GM12878 (cell line): Measurements from ENCODE around the gene SLC27A5. TPM values are rescaled to one million over a fixed set of nuclear protein-coding genes. Genes with fewer than 3 reads are reported as not detected.

Source experiments
- ASH2L ChIP-seq: fragments of 300-600, 200-600 bp; sonication (generic); IDR thresholded peaks from 2 replicates; pipeline ENCODE4 v1.6.1; 2017; ENCODE audit warnings: low read depth, mild to moderate bottlenecking, borderline replicate concordance
- BCL11A ChIP-seq: IDR thresholded peaks from 2 replicates; pipeline ENCODE4 v1.6.1; 2011; ENCODE audit warnings: low read depth, low read length
- CBX5 ChIP-seq: sonication (generic); IDR thresholded peaks from 2 replicates; pipeline ENCODE4 v1.6.1; 2016; ENCODE audit warnings: low read depth, moderate library complexity, mild to moderate bottlenecking, inconsistent platforms
- ETV6 ChIP-seq, 2 experiments: fragments of 450-650 bp in 1 of 2; IDR thresholded peaks in 1 of 2; conservative IDR thresholded peaks in 1 of 2; 2 replicates each; pipeline ENCODE4 v1.6.1; 2014; ENCODE audit warnings: antibody characterized with exemption in 1 of 2, borderline replicate concordance in 1 of 2, low read depth in 1 of 2, mild to moderate bottlenecking in 1 of 2, moderate library complexity in 1 of 2
- FOS ChIP-seq: IDR thresholded peaks from 3 replicates; pipeline ENCODE4 v1.6.1; 2011; ENCODE audit warnings: borderline replicate concordance; ENCODE audit not compliant: insufficient read length; ENCODE audit errors: extremely low read depth
- FOXM1 ChIP-seq: IDR thresholded peaks from 2 replicates; pipeline ENCODE4 v1.6.1; 2012; ENCODE audit warnings: low read depth, mild to moderate bottlenecking, inconsistent platforms, low read length, moderate library complexity
- GABPA ChIP-seq: IDR thresholded peaks from 2 replicates; pipeline ENCODE4 v1.6.1; 2014; ENCODE audit warnings: antibody characterized with exemption, low read depth, mild to moderate bottlenecking, inconsistent platforms
- GATAD2B ChIP-seq: fragments of 450-650 bp; conservative IDR thresholded peaks from 2 replicates; pipeline ENCODE4 v1.6.1; 2017; ENCODE audit warnings: low read depth, mild to moderate bottlenecking, moderate library complexity
- JUNB ChIP-seq: IDR thresholded peaks from 2 replicates; pipeline ENCODE4 v1.6.1; 2016; ENCODE audit warnings: antibody characterized with exemption, mild to moderate bottlenecking
- KAT2A ChIP-seq: conservative IDR thresholded peaks from 2 replicates; pipeline ENCODE4 v1.6.1; 2011; ENCODE audit warnings: low read depth, low read length; ENCODE audit not compliant: control insufficient read depth
- MEF2B ChIP-seq: fragments of 450-650 bp; IDR thresholded peaks from 2 replicates; pipeline ENCODE4 v1.6.1; 2018; ENCODE audit warnings: mild to moderate bottlenecking, moderate library complexity; ENCODE audit not compliant: partially characterized antibody, poor library complexity, severe bottlenecking
- NFYB ChIP-seq: IDR thresholded peaks from 2 replicates; pipeline ENCODE4 v1.6.1; 2011; ENCODE audit warnings: low read depth, mild to moderate bottlenecking, low read length, improper control_type of control experiment, moderate library complexity; ENCODE audit not compliant: insufficient read depth
- NR2F1 ChIP-seq: fragments of 450-650 bp; conservative IDR thresholded peaks from 2 replicates; pipeline ENCODE4 v1.6.1; 2017; ENCODE audit warnings: mild to moderate bottlenecking
- POLR2AphosphoS2 ChIP-seq: IDR thresholded peaks from 2 replicates; pipeline ENCODE4 v1.6.1; 2011; ENCODE audit warnings: low read depth, mild to moderate bottlenecking, low read length, improper control_type of control experiment, moderate library complexity
- RB1 ChIP-seq: fragments of 450-650 bp; formaldehyde crosslinking; IDR thresholded peaks from 2 replicates; pipeline ENCODE4 v1.6.1; 2017; ENCODE audit warnings: mild to moderate bottlenecking, borderline replicate concordance
- RFX5 ChIP-seq: IDR thresholded peaks from 2 replicates; pipeline ENCODE4 v1.6.1; 2011; ENCODE audit warnings: low read depth, low read length, improper control_type of control experiment
- SMAD5 ChIP-seq: IDR thresholded peaks from 2 replicates; pipeline ENCODE4 v1.6.1; 2016; ENCODE audit warnings: antibody characterized with exemption, low read depth
- SP1 ChIP-seq: IDR thresholded peaks from one replicate; pipeline ENCODE4 v1.6.1; 2011; ENCODE audit warnings: low read depth, low read length
- SREBF1 ChIP-seq: IDR thresholded peaks from 2 replicates; pipeline ENCODE4 v1.6.1; 2012; ENCODE audit warnings: mild to moderate bottlenecking, low read length
- TBL1XR1 ChIP-seq: IDR thresholded peaks from 2 replicates; pipeline ENCODE4 v1.6.1; 2012; ENCODE audit warnings: low read depth, low read length, improper control_type of control experiment
- TCF3 ChIP-seq: IDR thresholded peaks from 2 replicates; pipeline ENCODE4 v1.6.1; 2012; ENCODE audit warnings: low read depth, mild to moderate bottlenecking, low read length, borderline replicate concordance; ENCODE audit not compliant: insufficient read depth
- TCF7 ChIP-seq: IDR thresholded peaks from 2 replicates; pipeline ENCODE4 v1.6.1; 2014; ENCODE audit warnings: antibody characterized with exemption, borderline replicate concordance
- YY1 ChIP-seq: IDR thresholded peaks from 2 replicates; pipeline ENCODE4 v1.6.1; 2011; ENCODE audit warnings: low read depth, mild to moderate bottlenecking, low read length
- ZNF24 ChIP-seq: fragments of 450-650 bp; IDR thresholded peaks from 2 replicates; pipeline ENCODE4 v1.6.1; 2017; ENCODE audit warnings: antibody characterized with exemption, mild to moderate bottlenecking
- polyA plus RNA-seq, 11 experiments: library from polyadenylated mRNA; depleted of rRNA in 4 of 11; unstranded in 6 of 11; stranded (reverse) in 5 of 11; fragments of >200 nt; fragmentation: Nextera tagmentation in 4 of 11; fragmentation: Illumina TruSeq in 1 of 11; extraction: Ambion mirVana in 4 of 11; extraction: Trizol in 1 of 11; gene quantifications; 1 replicate in 1 of 11; 2 replicates in 10 of 11; pipeline versions ENCODE4 v1.2.1 to v1.2.3, GENCODE V29; 2011 to 2016; ENCODE audit warnings: inconsistent platforms in 2 of 11, missing spikeins in 2 of 11, low read depth in 1 of 11
- total RNA-seq, 4 experiments: library from RNA; depleted of rRNA in 3 of 4; stranded (reverse); fragments of >200 nt in 3 of 4; fragmentation: Illumina TruSeq in 1 of 4; extraction: Trizol in 1 of 4; gene quantifications; 2 replicates each; pipeline versions ENCODE4 v1.2.1 to v1.2.3, GENCODE V29; 2013 to 2021
- TF ChIP-seq, protein P1 (sequence below): fragments of 450-650 bp; IDR thresholded peaks from 2 replicates; pipeline ENCODE4 v1.6.1; 2018; ENCODE audit warnings: borderline replicate concordance, mild to moderate bottlenecking; ENCODE audit not compliant: partially characterized antibody
- TF ChIP-seq, protein P2 (sequence below): IDR thresholded peaks from 2 replicates; pipeline ENCODE4 v1.6.1; 2011; ENCODE audit warnings: low read depth, mild to moderate bottlenecking, low read length, moderate library complexity, borderline replicate concordance; ENCODE audit errors: extremely low read depth
- TF ChIP-seq, protein P3 (sequence below): IDR thresholded peaks from 2 replicates; pipeline ENCODE4 v1.6.1; 2011; ENCODE audit warnings: borderline replicate concordance, low read depth, mild to moderate bottlenecking, moderate library complexity, low read length; ENCODE audit not compliant: insufficient read depth, poor library complexity, severe bottlenecking

The SLC27A5 gene
- total and polyA plus RNA-seq, 10 of the 15 experiments (the other 5 are each of a cell fraction or from before 2014, with no cell fraction given) = 21.2 to 127 (median 31.8) TPM

DNA sequence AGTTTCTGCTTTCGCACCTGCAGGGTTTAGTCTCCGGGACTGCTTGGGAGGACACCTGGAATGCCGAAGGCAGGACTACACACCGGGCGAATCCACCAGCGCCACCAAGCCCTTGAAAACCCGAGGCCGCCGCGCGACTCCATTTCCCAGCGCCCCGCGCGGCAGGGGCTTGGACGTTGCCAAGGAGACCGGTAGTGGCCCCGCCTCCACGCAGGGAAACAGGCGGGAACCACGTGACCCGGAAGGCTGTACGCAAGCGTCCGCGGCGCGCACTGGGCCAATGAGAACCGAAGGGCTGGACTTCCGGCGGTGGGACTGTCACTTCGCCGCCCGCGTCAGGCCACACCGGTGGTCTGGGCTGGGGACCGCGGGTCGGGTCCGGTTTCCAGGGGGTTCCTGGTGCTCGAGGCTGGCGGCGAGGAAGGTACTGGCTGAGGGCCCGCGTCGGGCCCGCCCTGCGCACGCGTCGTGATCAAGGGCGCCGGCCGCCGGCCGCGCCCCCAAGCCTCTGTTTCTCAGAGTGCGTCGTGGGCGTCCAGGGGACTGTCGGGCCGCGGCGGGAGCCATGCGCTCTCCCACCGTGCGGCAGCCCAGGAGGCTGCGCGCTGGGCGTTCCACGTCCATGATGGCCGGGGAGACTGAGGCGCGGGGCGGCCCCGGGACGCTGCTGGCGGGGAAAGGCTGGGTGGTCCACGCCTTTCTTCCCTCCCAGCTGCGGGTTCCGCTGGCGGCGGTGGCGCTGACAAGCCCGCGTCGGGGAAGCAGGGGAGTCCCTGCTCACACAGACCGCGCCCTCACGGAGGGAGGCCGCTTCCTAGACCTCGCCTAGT is 44.8 kb downstream of the SLC27A5 start, which contains the start of gene ZNF324 (continued):
- peak; percentile 82 for TF ChIP-seq GABPA
- TF ChIP-seq NFYB = peak; percentile 93
- no peak; the same call in 1 of the 2 replicates for TF ChIP-seq SREBF1
- no peak for TF ChIP-seq FOXM1
- peak; percentile 67; the same call in 1 of the 2 replicates for TF ChIP-seq SMAD5
- TF ChIP-seq NR2F1 = no peak; the same call in 1 of the 2 replicates
- no peak for TF ChIP-seq JUNB
- TF ChIP-seq SP1 = peak; percentile 69
- TF ChIP-seq FOS = no peak
- no peak for TF ChIP-seq CBX5
- no peak for TF ChIP-seq BCL11A
- no peak for TF ChIP-seq KAT2A
- no peak for TF ChIP-seq TCF7
- TF ChIP-seq MEF2B = peak; percentile 39
- TF ChIP-seq RB1 = peak; percentile 89; the same call in 1 of the 2 replicates
- TF ChIP-seq, protein P1, sequence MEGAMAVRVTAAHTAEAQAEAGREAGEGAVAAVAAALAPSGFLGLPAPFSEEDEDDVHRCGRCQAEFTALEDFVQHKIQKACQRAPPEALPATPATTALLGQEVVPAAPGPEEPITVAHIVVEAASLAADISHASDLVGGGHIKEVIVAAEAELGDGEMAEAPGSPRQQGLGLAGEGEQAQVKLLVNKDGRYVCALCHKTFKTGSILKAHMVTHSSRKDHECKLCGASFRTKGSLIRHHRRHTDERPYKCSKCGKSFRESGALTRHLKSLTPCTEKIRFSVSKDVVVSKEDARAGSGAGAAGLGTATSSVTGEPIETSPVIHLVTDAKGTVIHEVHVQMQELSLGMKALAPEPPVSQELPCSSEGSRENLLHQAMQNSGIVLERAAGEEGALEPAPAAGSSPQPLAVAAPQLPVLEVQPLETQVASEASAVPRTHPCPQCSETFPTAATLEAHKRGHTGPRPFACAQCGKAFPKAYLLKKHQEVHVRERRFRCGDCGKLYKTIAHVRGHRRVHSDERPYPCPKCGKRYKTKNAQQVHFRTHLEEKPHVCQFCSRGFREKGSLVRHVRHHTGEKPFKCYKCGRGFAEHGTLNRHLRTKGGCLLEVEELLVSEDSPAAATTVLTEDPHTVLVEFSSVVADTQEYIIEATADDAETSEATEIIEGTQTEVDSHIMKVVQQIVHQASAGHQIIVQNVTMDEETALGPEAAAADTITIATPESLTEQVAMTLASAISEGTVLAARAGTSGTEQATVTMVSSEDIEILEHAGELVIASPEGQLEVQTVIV = peak; percentile 71
- TF ChIP-seq ETV6 (conservative IDR thresholded peaks at IDR 0.05 in 1 of 2, IDR thresholded peaks at IDR 0.05 in 1 of 2; ENCODE audit: borderline replicate concordance in 1 of 2, low read depth in 1 of 2) = no peak
- TF ChIP-seq ZNF24 = no peak
- 0 out of 2 replicates have a peak, but pooled peaks have one; percentile 57 for TF ChIP-seq TBL1XR1
- 0 out of 2 replicates have a peak, but pooled peaks have one; percentile 7 for TF ChIP-seq TCF3
- TF ChIP-seq, protein P2, sequence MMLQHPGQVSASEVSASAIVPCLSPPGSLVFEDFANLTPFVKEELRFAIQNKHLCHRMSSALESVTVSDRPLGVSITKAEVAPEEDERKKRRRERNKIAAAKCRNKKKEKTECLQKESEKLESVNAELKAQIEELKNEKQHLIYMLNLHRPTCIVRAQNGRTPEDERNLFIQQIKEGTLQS = peak; percentile 83; the same call in 1 of the 2 replicates
- TF ChIP-seq YY1 = peak; percentile 75; the same call in 1 of the 2 replicates
- no peak for TF ChIP-seq ASH2L
- peak; percentile 78; the same call in 1 of the 2 replicates for TF ChIP-seq POLR2AphosphoS2
- TF ChIP-seq, protein P3, sequence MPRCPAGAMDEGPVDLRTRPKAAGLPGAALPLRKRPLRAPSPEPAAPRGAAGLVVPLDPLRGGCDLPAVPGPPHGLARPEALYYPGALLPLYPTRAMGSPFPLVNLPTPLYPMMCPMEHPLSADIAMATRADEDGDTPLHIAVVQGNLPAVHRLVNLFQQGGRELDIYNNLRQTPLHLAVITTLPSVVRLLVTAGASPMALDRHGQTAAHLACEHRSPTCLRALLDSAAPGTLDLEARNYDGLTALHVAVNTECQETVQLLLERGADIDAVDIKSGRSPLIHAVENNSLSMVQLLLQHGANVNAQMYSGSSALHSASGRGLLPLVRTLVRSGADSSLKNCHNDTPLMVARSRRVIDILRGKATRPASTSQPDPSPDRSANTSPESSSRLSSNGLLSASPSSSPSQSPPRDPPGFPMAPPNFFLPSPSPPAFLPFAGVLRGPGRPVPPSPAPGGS = no peak
- TF ChIP-seq RFX5 = 0 out of 2 replicates have a peak, but pooled peaks have one; percentile 32
- TF ChIP-seq GATAD2B = peak; percentile 51
